ENCODE data around the gene WWP2.

- TF ChIP-seq CTCF (IDR thresholded peaks at IDR 0.05) (no peak), POLR2AphosphoS5 (IDR thresholded peaks at IDR 0.05; ENCODE audit: low read depth, low read length) (no peak), REST (IDR thresholded peaks at IDR 0.05; ENCODE audit: insufficient read depth in 1 of 2, low read depth in 2 of 2, low read length in 1 of 2) (no peak), SIN3A (IDR thresholded peaks at IDR 0.05; ENCODE audit: borderline replicate concordance, insufficient read depth, low read depth, low read length) (no peak)
Observed at GRCh38 chr16:69941251-69942098, 179.3 kb downstream of the WWP2 start.
